ENCODE results near the gene NTRK2. TPM values are rescaled to one million over a fixed set of nuclear protein-coding genes. Genes with fewer than 3 reads are reported as not detected.

NTRK2 gene
- total and polyA plus RNA-seq, 12 donors, result 0.43 to 5.6 (median 2.1) TPM

DNA sequence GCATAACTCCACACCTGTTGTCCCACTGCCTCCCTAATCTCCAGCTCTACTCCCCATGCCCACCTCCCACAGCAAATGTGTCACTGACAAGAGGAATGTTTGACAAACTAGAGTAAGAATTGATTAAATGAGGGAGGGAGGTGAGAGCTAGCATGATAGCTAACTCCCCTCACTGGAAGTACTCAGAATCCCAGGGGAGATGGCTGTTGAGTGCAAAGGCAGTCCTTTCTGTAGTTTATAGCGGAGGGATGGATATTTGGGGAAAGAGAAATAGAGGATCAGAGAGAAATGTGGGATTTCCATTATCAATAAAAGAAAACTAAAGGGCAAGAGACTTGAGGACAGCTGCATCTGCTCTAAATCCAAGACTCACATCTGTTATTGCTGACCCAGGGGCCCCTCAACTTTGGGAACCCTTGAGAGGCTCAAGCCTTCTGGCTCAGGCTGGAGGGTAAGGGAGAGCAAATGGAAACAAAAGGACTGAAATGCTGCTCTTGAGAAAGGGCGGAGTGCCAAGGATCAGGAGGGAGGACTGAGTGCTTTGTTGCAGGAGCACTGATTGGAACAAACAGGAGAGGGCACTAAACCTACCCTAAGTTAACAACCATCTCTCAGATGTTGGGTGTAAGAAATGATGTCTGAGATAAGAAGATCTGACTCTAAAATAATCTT is 372.1 kb downstream of the NTRK2 start:
- H3K4me3 ChIP-seq, result no peak overlapping the region
- DNase-seq, result no peak
- TF ChIP-seq POLR2A (IDR thresholded peaks at IDR 0.05) (no peak), CTCF (IDR thresholded peaks at IDR 0.05) (no peak)
- no peaks in the 10 kb centered on the region for H3K36me3 ChIP-seq (replicated peaks in 1 of 2)
- H3K9me3 ChIP-seq (replicated peaks in 1 of 3), result no peaks in the 10 kb centered on the region
- H3K27ac ChIP-seq, result no peak overlapping the region
- WGBS, 4 donors, result 76 to 90% (median 84%) methylated on average over 2 of the region's 2 CpGs
- H3K4me1 ChIP-seq (replicated peaks in 1 of 2), result no peaks in the 10 kb centered on the region
- intact Hi-C loops (cut with DNase I), result no loop called here
- H3K27me3 ChIP-seq, result no peaks in the 10 kb centered on the region

- H3K4me1 ChIP-seq (replicated peaks in 1 of 2), result no peaks in the 10 kb centered on the region
- H3K36me3 ChIP-seq (replicated peaks in 1 of 2), result no peaks in the 10 kb centered on the region
- no peak for DNase-seq
- WGBS, 4 donors, result 64 to 81% (median 70%) methylated on average over 3 of the region's 3 CpGs
- intact Hi-C loops (cut with DNase I), result no loop called here
- no peak overlapping the region for H3K27ac ChIP-seq
- H3K4me3 ChIP-seq, result no peak overlapping the region
- no peak for TF ChIP-seq POLR2A (IDR thresholded peaks at IDR 0.05)
- no peak for TF ChIP-seq CTCF (IDR thresholded peaks at IDR 0.05)
- no peaks in the 10 kb centered on the region for H3K27me3 ChIP-seq
- no peaks in the 10 kb centered on the region for H3K9me3 ChIP-seq (replicated peaks in 1 of 3)
These were observed 373.6 kb downstream of the NTRK2 start for GRCh38 chr9:85042981-85043647.

DNA sequence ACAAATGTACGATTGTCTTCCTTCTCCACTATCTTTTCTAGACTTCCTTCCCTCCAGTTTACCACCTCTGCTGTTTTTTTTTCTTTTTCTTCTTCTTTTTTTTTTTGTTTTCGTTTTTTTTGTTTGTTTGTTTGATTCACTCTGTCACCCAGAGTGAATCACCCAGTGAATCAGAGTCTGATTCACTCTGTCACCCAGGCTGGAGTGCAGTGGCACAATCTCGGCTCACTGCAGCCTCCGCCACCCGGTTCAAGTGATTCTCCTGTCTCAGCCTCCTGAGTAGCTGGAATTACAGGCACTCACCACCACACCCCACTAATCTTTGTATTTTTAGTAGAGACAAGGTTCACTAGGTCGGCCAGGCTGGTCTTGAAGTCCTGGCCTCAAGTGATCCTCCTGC is 375.7 kb downstream of the NTRK2 start:
- DNase-seq, result peak in 1 of 7 donors; percentile 15
- intact Hi-C loops (cut with DNase I), result no loop called here
- H3K9me3 ChIP-seq (replicated peaks in 1 of 3), result no peaks in the 10 kb centered on the region
- no peak overlapping the region for H3K27ac ChIP-seq
- TF ChIP-seq CTCF (IDR thresholded peaks at IDR 0.05), result no peak
- TF ChIP-seq POLR2A (IDR thresholded peaks at IDR 0.05), result no peak
- H3K4me1 ChIP-seq (replicated peaks in 1 of 2), result no peaks in the 10 kb centered on the region
- H3K4me3 ChIP-seq, result no peak overlapping the region
- WGBS, 4 donors, result 44 to 56% (median 50%) methylated on average over 6 of the region's 6 CpGs
- no peaks in the 10 kb centered on the region for H3K27me3 ChIP-seq
- no peaks in the 10 kb centered on the region for H3K36me3 ChIP-seq (replicated peaks in 1 of 2)

DNA sequence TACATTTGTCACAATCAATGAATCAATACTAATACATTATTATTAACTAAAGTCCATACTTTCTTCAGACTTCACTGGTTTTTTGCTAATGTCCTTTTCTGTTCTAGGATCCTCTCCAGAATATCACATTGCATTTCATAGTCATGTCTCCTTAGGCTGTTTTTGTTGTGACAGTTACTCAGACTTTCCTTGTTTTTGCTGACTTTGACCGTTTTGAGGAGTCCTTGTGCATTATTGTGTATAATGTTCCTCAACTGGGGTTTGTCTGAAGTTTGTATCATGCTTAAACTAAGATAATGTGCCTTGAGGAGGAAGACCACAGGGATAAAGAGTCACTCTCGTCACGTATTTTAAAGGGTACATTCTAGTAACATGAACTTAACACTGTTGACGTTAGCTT is 376.9 kb downstream of the NTRK2 start:
- Histone ChIP-seq H3K9me3 (replicated peaks in 1 of 3) (no peaks in the 10 kb centered on the region), H3K4me3 (no peak overlapping the region), H3K27ac (no peak overlapping the region), H3K4me1 (replicated peaks in 1 of 2) (no peaks in the 10 kb centered on the region), H3K27me3 (no peaks in the 10 kb centered on the region), H3K36me3 (replicated peaks in 1 of 2) (no peaks in the 10 kb centered on the region)
- intact Hi-C loops (cut with DNase I), result no loop called here
- no peak for DNase-seq
- TF ChIP-seq CTCF (IDR thresholded peaks at IDR 0.05) (no peak), POLR2A (IDR thresholded peaks at IDR 0.05) (no peak)
- 65 to 83% (median 75%) methylated on average over 4 of the region's 4 CpGs for WGBS, 4 donors
